NCI-H460 (cell line): ENCODE data around the gene KCNJ1. TPM values are rescaled to one million over a fixed set of nuclear protein-coding genes. Genes with fewer than 3 reads are reported as not detected.
A peak's percentile ranks its signal among the peaks of the same experiment; 100 is the strongest.

ENCODE experiments used
- DNase-seq: peaks from one replicate; pipeline ENCODE4 v3.0.0-alpha.2; 2016; ENCODE audit warnings: low read depth; ENCODE audit errors: extremely low read depth
- polyA plus RNA-seq: library from polyadenylated mRNA; depleted of rRNA; stranded (reverse); fragments of >200 nt; gene quantifications from 2 replicates; pipeline ENCODE4 v1.2.3, GENCODE V29; 2014; cell fraction: nucleus; rRNA removed
- total RNA-seq: library from RNA; depleted of rRNA; stranded (reverse); fragments of >200 nt; shearing (Covaris generic); gene quantifications from 2 replicates; pipeline ENCODE4 v1.2.3, GENCODE V29; 2014; rRNA removed

The KCNJ1 gene
- not detected in 2 replicates for total RNA-seq
- polyA plus RNA-seq: not detected in 2 replicates

GRCh38 chr11:128867277-128867676 is at the start of gene KCNJ1:
Gene KCNJ1 (minus strand): TSS chr11:128867296. CDS start chr11:128840243, 27,053 bp downstream.
- no peak for DNase-seq

DNA sequence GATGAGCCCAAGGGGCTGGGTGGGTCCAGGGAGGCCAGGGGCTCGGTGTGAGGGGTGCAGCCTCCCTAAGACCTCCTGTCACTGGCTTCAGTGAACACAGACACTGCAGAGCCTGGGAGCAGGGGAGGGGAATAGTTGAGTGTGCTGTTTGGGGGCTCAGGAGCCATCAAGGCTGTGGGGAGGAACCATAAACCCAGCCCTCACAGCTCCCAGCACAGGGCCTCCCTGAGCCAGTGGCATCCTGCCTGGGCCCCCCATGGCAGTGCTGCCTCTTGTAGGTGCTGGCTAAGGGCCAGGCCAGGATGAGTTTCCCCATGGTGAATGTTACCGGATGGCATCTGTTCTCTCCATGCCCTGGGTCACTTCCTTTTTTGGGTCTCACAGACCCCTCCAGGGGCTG is 49.6 kb upstream of the KCNJ1 start:
- no peak for DNase-seq

- no peak for DNase-seq
These were observed 49.0 kb upstream of the KCNJ1 start for GRCh38 chr11:128916037-128916572.

DNA sequence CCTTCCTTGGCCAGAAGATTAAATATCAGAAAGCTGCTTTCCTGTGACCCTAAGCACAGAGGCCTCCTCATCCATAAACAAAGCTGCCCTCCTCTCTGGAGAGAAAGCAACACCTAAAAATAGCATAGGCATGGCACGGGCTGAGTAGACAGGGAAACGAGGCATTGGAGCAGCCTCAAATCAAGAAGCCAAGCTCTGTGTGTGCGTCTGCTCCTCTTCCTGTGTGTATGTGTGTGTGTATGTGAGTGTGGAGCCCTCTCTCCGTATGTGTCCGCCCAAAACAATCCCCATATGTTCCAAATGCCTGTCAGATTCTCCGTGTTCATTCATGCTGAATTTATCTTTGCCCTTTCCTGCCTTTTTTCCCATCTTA is 48.0 kb upstream of the KCNJ1 start:
- DNase-seq: no peak

DNA sequence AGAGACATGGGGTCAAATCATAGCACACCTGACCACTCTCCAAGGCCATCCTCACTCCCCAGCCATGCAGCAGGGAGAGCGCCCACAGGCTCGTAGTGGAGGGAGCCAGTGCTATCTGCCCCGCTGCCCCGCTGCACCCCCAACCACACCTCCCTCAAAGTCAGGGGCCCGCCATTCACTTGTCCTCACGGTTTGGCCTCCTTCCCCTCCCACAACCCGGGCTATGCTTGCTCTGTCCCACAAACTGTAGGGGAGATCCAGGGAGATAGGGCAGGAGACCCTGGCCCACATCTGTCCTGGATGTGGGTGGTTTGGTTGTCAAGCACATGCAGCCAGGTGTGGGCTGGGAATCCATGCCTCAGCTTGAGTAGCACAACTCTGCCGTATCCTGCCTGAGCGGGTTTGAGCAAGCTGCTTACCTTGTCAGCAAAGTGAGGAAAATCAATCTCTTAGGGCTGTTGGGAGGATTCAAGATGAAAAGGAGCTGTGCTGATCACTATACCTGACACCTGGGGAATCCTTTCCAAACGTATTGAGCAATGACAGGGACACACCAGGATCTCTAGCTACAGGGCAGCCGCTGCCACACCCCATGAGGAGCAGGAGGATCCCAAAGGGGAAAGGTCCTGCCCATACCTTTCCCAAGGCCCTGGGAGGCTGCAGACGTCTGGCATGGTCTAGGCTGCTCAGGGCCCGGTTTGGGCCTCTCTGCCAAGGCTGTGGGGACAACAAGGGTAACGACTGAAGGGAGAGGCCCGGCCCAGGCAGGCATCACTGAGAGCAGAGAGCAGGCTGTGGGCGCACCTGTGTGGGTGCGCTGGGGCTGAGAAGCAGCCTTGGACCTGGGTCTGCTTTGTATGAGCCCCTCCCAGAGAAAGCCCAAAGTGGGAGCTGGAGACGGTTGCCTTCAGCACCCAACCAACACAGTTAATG is 47.4 kb upstream of the KCNJ1 start:
- DNase-seq: no peak

DNA sequence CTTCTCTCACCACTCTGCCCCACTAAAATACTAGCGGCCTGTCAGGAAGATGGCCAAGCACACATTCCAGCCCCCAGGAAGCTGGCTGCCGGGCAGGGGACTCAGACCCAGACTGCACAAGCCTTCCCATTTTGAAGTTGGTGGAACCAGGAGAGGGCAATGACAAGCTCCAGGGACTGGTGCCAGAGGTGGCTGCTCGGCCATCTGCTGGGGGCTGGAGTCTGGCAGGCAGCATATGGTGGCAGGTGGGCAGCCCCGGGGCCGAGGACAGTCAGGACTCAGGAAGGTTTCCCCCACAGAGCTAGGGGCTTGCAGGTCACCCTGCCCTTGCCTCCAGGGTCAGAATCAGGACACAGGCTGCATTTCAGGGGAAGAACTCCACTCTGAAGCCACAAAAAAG is 46.7 kb upstream of the KCNJ1 start:
- no peak for DNase-seq

- DNase-seq: no peak
These were observed 44.6 kb upstream of the KCNJ1 start for GRCh38 chr11:128911701-128912100.

GRCh38 chr11:128911239-128911638 is 44.1 kb upstream of the KCNJ1 start:
- DNase-seq: no peak

GRCh38 chr11:128910576-128910975 is 43.5 kb upstream of the KCNJ1 start:
- DNase-seq: no peak

DNA sequence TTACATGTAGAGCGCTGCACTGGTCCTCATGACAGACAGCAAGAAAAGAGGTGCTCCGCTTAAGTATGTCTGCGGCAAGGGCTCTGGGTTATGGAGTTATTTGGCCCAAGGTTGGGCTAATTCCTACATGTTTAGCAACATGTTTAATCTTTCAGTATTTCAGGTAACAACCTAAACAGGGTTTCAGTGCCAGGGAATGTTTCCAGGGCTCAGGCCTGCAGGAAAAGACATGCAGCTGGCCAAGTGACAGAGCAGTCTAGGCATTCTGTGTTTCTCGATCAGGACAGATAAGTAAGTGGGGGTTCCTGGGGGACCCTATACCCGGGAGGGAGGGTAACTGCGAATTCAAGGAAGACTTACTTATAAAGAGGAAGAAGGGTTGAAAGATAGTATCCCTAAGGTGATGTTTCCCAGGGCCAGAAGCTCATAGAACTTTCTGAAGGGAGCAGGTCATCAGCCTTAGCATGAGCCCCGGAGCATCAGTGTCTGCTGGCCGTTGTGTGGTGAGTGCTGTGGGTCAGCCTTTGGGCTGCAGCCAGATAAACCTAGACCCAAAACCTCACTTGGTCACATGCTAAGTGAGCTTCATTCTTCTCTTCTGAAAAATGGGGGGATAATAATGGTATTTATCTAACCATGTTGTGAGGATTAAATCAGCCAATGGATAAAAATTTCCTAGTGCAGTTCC is 42.5 kb upstream of the KCNJ1 start:
- no peak for DNase-seq

DNA sequence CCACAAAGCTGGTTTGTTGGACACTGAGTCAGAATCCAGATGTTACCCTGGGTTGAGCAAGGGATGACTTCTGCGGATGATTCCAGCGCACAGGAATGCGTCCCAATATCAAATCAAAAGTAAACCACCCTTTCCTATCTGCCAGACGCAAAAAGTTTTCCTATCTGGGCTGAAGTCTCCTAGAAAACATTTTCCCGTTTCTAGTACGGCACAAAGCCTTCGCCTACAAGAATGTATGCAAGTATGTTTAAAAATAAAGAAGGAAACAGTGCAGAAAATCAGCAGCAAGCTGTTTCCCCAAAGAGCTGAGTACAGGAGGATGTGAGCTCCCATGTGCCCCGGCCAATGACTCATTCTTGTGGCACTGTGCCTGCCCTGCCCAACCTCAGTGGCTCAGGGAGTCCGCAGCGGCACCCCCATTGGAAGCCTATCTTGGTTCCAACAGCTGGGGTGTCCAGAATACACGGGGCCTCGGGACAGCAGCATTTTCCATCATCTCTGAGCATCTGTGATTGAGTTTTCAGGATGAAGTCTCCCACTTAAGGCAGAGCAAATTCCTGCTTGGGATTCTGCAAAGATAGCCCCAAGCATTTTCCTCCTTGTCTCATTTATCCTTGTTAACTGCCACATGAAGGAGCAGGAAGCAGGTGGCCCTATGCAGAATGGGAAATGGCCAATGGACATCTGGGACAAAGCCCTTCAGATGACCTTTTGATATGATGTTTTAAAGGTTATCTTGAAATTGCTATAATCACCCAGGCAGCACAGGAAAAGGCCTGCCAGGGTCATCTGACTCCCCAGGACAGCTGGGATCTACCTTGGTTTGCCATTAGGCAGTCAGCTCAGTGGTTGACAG is 41.5 kb upstream of the KCNJ1 start:
- peak; percentile 36 for DNase-seq

DNA sequence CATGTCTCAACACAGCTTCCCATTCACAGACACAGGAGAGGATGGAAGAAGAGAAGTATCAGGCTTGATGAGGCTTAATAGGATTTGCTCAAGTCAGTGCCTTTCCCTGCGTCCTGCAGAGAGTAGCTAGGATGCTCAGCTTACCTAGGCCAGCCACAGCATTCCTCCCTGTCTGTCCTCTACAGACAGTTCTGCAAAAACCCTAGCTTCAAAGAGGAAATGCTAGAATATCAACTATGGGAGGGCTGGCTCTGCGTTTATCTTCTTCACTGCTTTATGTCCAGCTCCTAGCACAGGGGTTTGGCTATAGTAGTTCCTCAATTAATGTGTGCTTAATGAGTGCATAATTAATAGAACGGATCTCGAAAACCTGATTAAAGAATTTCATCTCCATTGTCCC is 40.5 kb upstream of the KCNJ1 start:
- no peak for DNase-seq

- no peak for DNase-seq
These were observed 39.3 kb upstream of the KCNJ1 start for GRCh38 chr11:128906185-128907050.

DNA sequence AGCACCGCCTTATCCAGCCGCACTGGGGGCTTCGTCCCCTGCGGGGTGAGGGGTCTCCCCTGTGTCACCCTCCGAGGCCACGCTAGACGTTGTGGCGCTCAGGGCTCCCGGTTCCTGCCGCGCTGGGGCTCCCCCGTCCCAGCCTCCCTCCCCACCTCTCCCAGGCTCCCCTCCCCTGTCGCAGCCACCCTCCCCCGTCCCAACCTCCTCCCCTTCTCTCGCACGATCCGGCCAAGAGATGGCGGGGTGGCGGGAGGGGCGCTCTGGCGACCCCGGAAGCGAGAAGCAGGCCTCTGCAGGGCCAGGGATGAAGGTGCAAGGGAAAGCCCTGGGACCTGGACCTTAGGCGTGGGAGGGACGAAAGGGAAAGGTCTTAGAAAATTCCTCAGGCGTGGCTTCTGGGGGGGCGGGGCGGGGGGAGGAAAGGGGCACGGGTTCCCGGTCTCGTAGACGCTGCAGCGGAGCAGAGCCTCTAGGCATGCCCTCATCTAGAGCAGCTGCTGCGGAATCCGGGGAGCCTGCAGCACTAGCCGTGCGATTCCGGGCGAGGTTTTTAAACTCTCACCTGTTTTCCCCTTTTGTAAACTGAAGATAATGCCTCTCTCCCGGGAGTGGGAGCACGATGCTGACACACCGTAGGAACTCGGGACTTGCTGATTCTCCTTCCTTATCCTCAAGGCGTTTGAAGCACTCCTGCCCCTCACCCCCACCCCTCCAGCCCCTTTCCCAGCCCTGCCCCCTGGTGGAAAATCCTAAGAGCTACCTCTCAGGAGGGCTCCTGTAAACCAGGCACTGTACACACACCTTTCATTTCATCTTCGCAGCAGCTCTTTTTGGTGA is 38.5 kb upstream of the KCNJ1 start:
- DNase-seq: peak; percentile 19

- no peak for DNase-seq
These were observed 37.7 kb upstream of the KCNJ1 start for GRCh38 chr11:128904656-128905344.

DNA sequence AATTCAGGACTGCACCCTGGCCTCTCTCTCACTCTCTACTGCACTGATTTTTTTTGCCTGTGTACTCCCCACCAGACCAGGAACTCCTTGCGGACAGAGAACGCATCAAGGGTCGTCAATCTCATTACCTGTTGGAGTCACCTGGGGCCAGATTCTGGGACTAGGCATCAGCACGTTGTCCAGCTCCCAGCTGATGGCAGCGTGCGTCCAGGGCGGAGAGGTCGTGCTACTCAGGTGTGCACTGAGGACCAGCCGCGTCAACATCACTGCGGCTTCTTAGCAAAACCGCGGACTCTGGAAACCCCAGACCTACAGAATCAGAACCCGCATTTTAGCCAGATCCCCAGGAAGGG is 37.2 kb upstream of the KCNJ1 start:
- DNase-seq: no peak

GRCh38 chr11:128903248-128904061 is 36.4 kb upstream of the KCNJ1 start:
- DNase-seq: no peak
